Endothelial cell of umbilical vein (primary cell): Measurements from ENCODE around the gene MCU. TPM values are rescaled to one million over a fixed set of nuclear protein-coding genes. Genes with fewer than 3 reads are reported as not detected.
"Not testable (repeated sequence)": the region's sequence is repeated elsewhere in the genome, so short reads cannot be mapped to it uniquely, and the experiment has no call there.

ENCODE experiments used
- BruUV-seq: library from RNA; stranded (reverse); fragments of 400-500 nt; replicated peaks from 2 replicates; lab custom pipeline; 2021; lab: Mats Ljungman, UMichigan
- CTCF ChIA-PET: fragments of 300-600, 350-600 bp; sonication (Branson Sonifier 250); formaldehyde crosslinking; loops from one replicate; lab custom pipeline; 2021; ENCODE audit warnings: antibody characterized with exemption, inconsistent platforms; lab: Charles Lee
- POLR2A ChIA-PET: fragments of 300-600, 350-600 bp; sonication (Branson Sonifier 250); formaldehyde crosslinking; loops from one replicate; lab custom pipeline; 2021; ENCODE audit warnings: antibody characterized with exemption, inconsistent platforms; lab: Charles Lee
- DNase-seq: peaks from one replicate; pipeline ENCODE4 v3.0.0-alpha.2; 2011; ENCODE audit warnings: low read depth, low spot score
- FAIRE-seq: peaks from 2 replicates; lab custom pipeline; 2011; peaks lifted over from hg19 to GRCh38; lab: Jason Lieb, UNC
- H2AFZ ChIP-seq: 2 replicates; pipeline ENCODE4 v1.6.0; 2012; ENCODE audit warnings: low read depth, low read length, control low read depth, inconsistent platforms
- H3K27ac ChIP-seq: 2 replicates; pipeline ENCODE4 v1.5.1; 2011; ENCODE audit warnings: low read depth, mild to moderate bottlenecking, control low read depth, low read length, moderate library complexity; ENCODE audit not compliant: insufficient read depth
- H3K27me3 ChIP-seq, 2 experiments: 2 replicates each; pipeline versions ENCODE4 v1.6.0 to v1.6.1; 2011; ENCODE audit warnings: low read length in 2 of 2, mixed read lengths in 1 of 2; ENCODE audit not compliant: control insufficient read depth in 2 of 2, insufficient read depth in 2 of 2
- H3K36me3 ChIP-seq, 2 experiments: 2 replicates in 1 of 2; 3 replicates in 1 of 2; pipeline ENCODE4 v1.5.1; 2011; ENCODE audit warnings: low read length in 2 of 2, mild to moderate bottlenecking in 1 of 2, moderate library complexity in 1 of 2; ENCODE audit not compliant: control insufficient read depth in 2 of 2, insufficient read depth in 2 of 2; ENCODE audit errors: extremely low read depth in 1 of 2
- H3K4me1 ChIP-seq: 3 replicates; pipeline ENCODE4 v1.5.1; 2011; ENCODE audit warnings: mild to moderate bottlenecking, low read length; ENCODE audit not compliant: control insufficient read depth, insufficient read depth; ENCODE audit errors: extremely low read depth
- H3K4me2 ChIP-seq: 2 replicates; pipeline ENCODE4 v1.6.1; 2011; ENCODE audit warnings: low read length, control low read depth, mixed read lengths; ENCODE audit not compliant: insufficient read depth
- H3K4me3 ChIP-seq, 3 experiments: fragments of 200-600 bp in 1 of 3; sonication (generic), shearing (Covaris generic) in 1 of 3; replicated peaks in 1 of 3; 2 replicates each; pipeline ENCODE4 v1.5.1; 2011 to 2016; ENCODE audit warnings: control low read depth in 3 of 3, low read length in 3 of 3, mild to moderate bottlenecking in 2 of 3, inconsistent platforms in 1 of 3, low read depth in 1 of 3, moderate library complexity in 1 of 3; ENCODE audit not compliant: insufficient read depth in 1 of 3
- H3K79me2 ChIP-seq: 2 replicates; pipeline ENCODE4 v1.6.0; 2012; ENCODE audit warnings: low read length, inconsistent platforms; ENCODE audit not compliant: control insufficient read depth, insufficient read depth
- H3K9ac ChIP-seq: replicated peaks from 2 replicates; pipeline ENCODE3; 2011; ENCODE audit warnings: low read length, control low read depth; ENCODE audit not compliant: insufficient read depth; ENCODE audit errors: extremely low read depth
- H3K9me1 ChIP-seq: replicated peaks from 3 replicates; pipeline ENCODE4 v1.6.0; 2011; ENCODE audit warnings: mild to moderate bottlenecking, low read length; ENCODE audit not compliant: control insufficient read depth, insufficient read depth; ENCODE audit errors: extremely low read depth
- H3K9me3 ChIP-seq: replicated peaks from 2 replicates; pipeline ENCODE4 v1.5.1; 2012; ENCODE audit warnings: low read length, inconsistent platforms; ENCODE audit not compliant: control insufficient read depth, insufficient read depth
- H4K20me1 ChIP-seq: replicated peaks from 2 replicates; pipeline ENCODE3; 2011; ENCODE audit warnings: mild to moderate bottlenecking, low read length; ENCODE audit not compliant: control insufficient read depth, insufficient read depth; ENCODE audit errors: extremely low read depth
- EZH2 ChIP-seq: IDR thresholded peaks from 2 replicates; pipeline ENCODE4 v1.6.1; 2012; ENCODE audit warnings: borderline replicate concordance, low read depth, mild to moderate bottlenecking, moderate library complexity, low read length, inconsistent platforms; ENCODE audit not compliant: severe bottlenecking
- FOS ChIP-seq: IDR thresholded peaks from 2 replicates; pipeline ENCODE4 v1.6.1; 2011; ENCODE audit warnings: mild to moderate bottlenecking, low read length, moderate library complexity, borderline replicate concordance; ENCODE audit not compliant: insufficient read depth
- GATA2 ChIP-seq: IDR thresholded peaks from 2 replicates; pipeline ENCODE4 v1.7.0; 2011; ENCODE audit warnings: low read depth, mild to moderate bottlenecking, moderate library complexity, mixed read lengths, low read length; ENCODE audit not compliant: insufficient read length, insufficient read depth
- JUN ChIP-seq: IDR thresholded peaks from 2 replicates; pipeline ENCODE4 v1.6.1; 2011; ENCODE audit warnings: borderline replicate concordance, low read depth; ENCODE audit not compliant: insufficient read length, insufficient read depth
- MYC ChIP-seq: IDR thresholded peaks from one replicate; pipeline ENCODE4 v1.6.1; 2011; ENCODE audit warnings: mild to moderate bottlenecking, low read depth, low read length
- POLR2A ChIP-seq: IDR thresholded peaks from 2 replicates; pipeline ENCODE4 v1.6.1; 2012; ENCODE audit warnings: low read depth, mild to moderate bottlenecking, control low read depth, low read length
- POLR2AphosphoS5 ChIP-seq: IDR thresholded peaks from 2 replicates; pipeline ENCODE4 v1.6.1; 2012; ENCODE audit warnings: low read depth, mild to moderate bottlenecking, control low read depth, low read length, moderate library complexity; ENCODE audit not compliant: insufficient read depth
- dilution Hi-C: fragments of 300-500 bp; cut with MboI; formaldehyde crosslinking; loops from one replicate; pipeline ENCODE4 v1.15.0; 2019; ENCODE audit warnings: low sequenced_read_pairs; ENCODE audit not compliant: extremely low pct_ligation_motif_present
- intact Hi-C: fragments of 100-400 bp; cut with micrococcal nuclease; formaldehyde crosslinking; loops from one replicate; pipeline ENCODE4 v1.10.0; 2022
- polyA plus RNA-seq, 4 experiments: library from polyadenylated mRNA; depleted of rRNA in 3 of 4; stranded (reverse) in 3 of 4; unstranded in 1 of 4; fragments of >200 nt; gene quantifications; 2 replicates each; pipeline versions ENCODE4 v1.2.1 to v1.2.3, GENCODE V29; 2011 to 2012; ENCODE audit warnings: missing spikeins in 1 of 4
- total RNA-seq: library from RNA; stranded (reverse); gene quantifications from 2 replicates; pipeline ENCODE4 v1.2.3, GENCODE V29; 2021
- TF ChIP-seq, protein P1 (sequence below): IDR thresholded peaks from 2 replicates; pipeline ENCODE4 v1.6.1; 2011; ENCODE audit not compliant: insufficient read depth, insufficient read length
- TF ChIP-seq, protein P2 (sequence below), 2 donors: IDR thresholded peaks; 1 replicate in 1 of 2; 2 replicates in 1 of 2; pipeline ENCODE4 v1.5.1; 2011; ENCODE audit warnings: low read length in 2 of 2, mild to moderate bottlenecking in 2 of 2, moderate library complexity in 2 of 2, control low read depth in 1 of 2, inconsistent platforms in 1 of 2, low read depth in 1 of 2; ENCODE audit not compliant: insufficient read depth in 1 of 2; ENCODE audit errors: extremely low read depth in 1 of 2

The MCU gene
- total and polyA plus RNA-seq, 2 donors (not counting 3 experiments of a cell fraction or from before 2014, with no cell fraction given): 25.2 to 37.2 TPM

- dilution Hi-C loops (no loop called here), intact Hi-C loops (no loop called here)
- ChIA-PET CTCF (interaction anchor here (0.8 to 1.0 kb wide), 2 partner anchors 9 to 101 kb away, joined by 3 to 4 read pairs; no protein-coding TSS in a partner anchor), POLR2A (no interaction called here)
- DNase-seq: no peak
- no peak for FAIRE-seq
- Histone ChIP-seq H3K9me3 (no peaks in the 10 kb centered on the region), H3K4me3 (no peak overlapping the region), H3K4me1 (no peaks in the 10 kb centered on the region), H3K27me3 (no peaks in the 10 kb centered on the region), H4K20me1 (no peaks in the 10 kb centered on the region), H2AFZ (no peak overlapping the region), H3K79me2 (no peaks in the 10 kb centered on the region), H3K27ac (no peak overlapping the region), H3K4me2 (no peak overlapping the region), H3K9ac (no peak overlapping the region), H3K36me3 (no peaks in the 10 kb centered on the region), H3K9me1 (no peaks in the 10 kb centered on the region)
- no TSS peak for BruUV-seq
- no peak for TF ChIP-seq JUN
- no peak for TF ChIP-seq GATA2
- no peak for TF ChIP-seq EZH2
- TF ChIP-seq, protein P1, sequence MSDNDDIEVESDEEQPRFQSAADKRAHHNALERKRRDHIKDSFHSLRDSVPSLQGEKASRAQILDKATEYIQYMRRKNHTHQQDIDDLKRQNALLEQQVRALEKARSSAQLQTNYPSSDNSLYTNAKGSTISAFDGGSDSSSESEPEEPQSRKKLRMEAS: no peak
- TF ChIP-seq MYC: no peak
- no peak for TF ChIP-seq POLR2A
- TF ChIP-seq, protein P2, sequence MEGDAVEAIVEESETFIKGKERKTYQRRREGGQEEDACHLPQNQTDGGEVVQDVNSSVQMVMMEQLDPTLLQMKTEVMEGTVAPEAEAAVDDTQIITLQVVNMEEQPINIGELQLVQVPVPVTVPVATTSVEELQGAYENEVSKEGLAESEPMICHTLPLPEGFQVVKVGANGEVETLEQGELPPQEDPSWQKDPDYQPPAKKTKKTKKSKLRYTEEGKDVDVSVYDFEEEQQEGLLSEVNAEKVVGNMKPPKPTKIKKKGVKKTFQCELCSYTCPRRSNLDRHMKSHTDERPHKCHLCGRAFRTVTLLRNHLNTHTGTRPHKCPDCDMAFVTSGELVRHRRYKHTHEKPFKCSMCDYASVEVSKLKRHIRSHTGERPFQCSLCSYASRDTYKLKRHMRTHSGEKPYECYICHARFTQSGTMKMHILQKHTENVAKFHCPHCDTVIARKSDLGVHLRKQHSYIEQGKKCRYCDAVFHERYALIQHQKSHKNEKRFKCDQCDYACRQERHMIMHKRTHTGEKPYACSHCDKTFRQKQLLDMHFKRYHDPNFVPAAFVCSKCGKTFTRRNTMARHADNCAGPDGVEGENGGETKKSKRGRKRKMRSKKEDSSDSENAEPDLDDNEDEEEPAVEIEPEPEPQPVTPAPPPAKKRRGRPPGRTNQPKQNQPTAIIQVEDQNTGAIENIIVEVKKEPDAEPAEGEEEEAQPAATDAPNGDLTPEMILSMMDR (IDR thresholded peaks at IDR 0.05; ENCODE audit: extremely low read depth in 1 of 2, insufficient read depth in 1 of 2, low read depth in 1 of 2, low read length in 2 of 2): no peak
- TF ChIP-seq FOS: no peak
- TF ChIP-seq POLR2AphosphoS5: no peak
Observed at GRCh38 chr10:72899545-72899944, 207.6 kb downstream of the MCU start.

- CTCF ChIA-PET, H4K20me1 ChIP-seq, POLR2A ChIA-PET, H3K27ac ChIP-seq, BruUV-seq, H2AFZ ChIP-seq, H3K4me1 ChIP-seq, FAIRE-seq, H3K9ac ChIP-seq, dilution Hi-C loops, H3K9me3 ChIP-seq, H3K4me2 ChIP-seq, intact Hi-C loops, H3K79me2 ChIP-seq, H3K27me3 ChIP-seq, H3K36me3 ChIP-seq, H3K4me3 ChIP-seq, DNase-seq, H3K9me1 ChIP-seq: not testable (repeated sequence)
Observed at GRCh38 chr10:72903941-72904446, 212.1 kb downstream of the MCU start.
